Lung (tissue), 12 donors: ENCODE results near the gene TMEM117. TPM values are rescaled to one million over a fixed set of nuclear protein-coding genes. Genes with fewer than 3 reads are reported as not detected.

ENCODE experiments used
- ATAC-seq: fragments of 200-7000 bp; cut with Tn5 transposase; one replicate; pipeline ENCODE4 v1.9.1; 2020; ENCODE audit warnings: moderate number of reproducible peaks; ENCODE audit not compliant: insufficient read depth, low FRiP score
- DNase-seq, 3 donors: peaks; one replicate each; pipeline ENCODE4 v3.0.0-alpha.2; 2013 to 2017
- H3K27ac ChIP-seq, 2 donors: one replicate each; pipeline ENCODE4 v1.5.1; 2013; ENCODE audit warnings: mild to moderate bottlenecking in 2 of 2, moderate library complexity in 2 of 2, control low read depth in 1 of 2, inconsistent platforms in 1 of 2, low read depth in 1 of 2, low read length in 1 of 2
- H3K27me3 ChIP-seq, 3 donors: one replicate each; pipeline ENCODE4 v1.5.1; 2013; ENCODE audit warnings: low read length in 2 of 3; ENCODE audit not compliant: control insufficient read depth in 3 of 3, insufficient read depth in 3 of 3
- H3K36me3 ChIP-seq, 4 donors: one replicate each; pipeline ENCODE4 v1.5.1; 2013; ENCODE audit warnings: low read length in 4 of 4, mild to moderate bottlenecking in 1 of 4, moderate library complexity in 1 of 4; ENCODE audit not compliant: control insufficient read depth in 4 of 4, insufficient read depth in 4 of 4
- H3K4me1 ChIP-seq, 5 donors: one replicate each; pipeline ENCODE4 v1.5.1; 2013; ENCODE audit warnings: low read length in 5 of 5, mild to moderate bottlenecking in 2 of 5, moderate library complexity in 1 of 5; ENCODE audit not compliant: control insufficient read depth in 5 of 5, insufficient read depth in 5 of 5
- H3K4me3 ChIP-seq: one replicate; pipeline ENCODE4 v1.5.1; 2013; ENCODE audit warnings: mild to moderate bottlenecking, control low read depth, moderate library complexity
- H3K9ac ChIP-seq, 2 donors: one replicate each; pipeline ENCODE4 v1.5.1; 2013; ENCODE audit warnings: low read length in 2 of 2, control low read depth in 1 of 2; ENCODE audit not compliant: insufficient read depth in 1 of 2
- H3K9me3 ChIP-seq, 4 donors: one replicate each; pipeline ENCODE4 v1.5.1; 2013; ENCODE audit warnings: low read length in 3 of 4, mild to moderate bottlenecking in 1 of 4, moderate library complexity in 1 of 4; ENCODE audit not compliant: control insufficient read depth in 4 of 4, insufficient read depth in 3 of 4
- CTCF ChIP-seq: IDR thresholded peaks from 2 replicates; pipeline ENCODE4 v1.5.1; 2012; ENCODE audit warnings: mild to moderate bottlenecking; ENCODE audit errors: control extremely low read depth, extremely low read depth
- WGBS, 2 donors: extraction: QIAGEN DNeasy Blood & Tissue Kit; methylation state at CpG; one replicate each; pipeline ENCODE4 v1.1.7; 2013; 5-methylcytosine and 5-hydroxymethylcytosine counted together
- polyA plus RNA-seq, 2 donors: library from polyadenylated mRNA; stranded (reverse); fragments of 200-250 nt; gene quantifications; one replicate each; pipeline ENCODE4 v1.2.1, GENCODE V29; 2013
- total RNA-seq, 2 donors: library from RNA; depleted of rRNA in 1 of 2; stranded (reverse); fragments of >200 nt in 1 of 2; gene quantifications; one replicate each; pipeline ENCODE4 v1.2.1, GENCODE V29; 2014 to 2021
- donor health status: control.
- donor health status: control.
- donor health status: Bipolar disorder and iron deficiency.
- donor health status: healthy.
- donor health status: DM: yes; HTN: yes; CAD: no.

Gene TMEM117
- total and polyA plus RNA-seq, 4 donors, result 1.2 to 6.1 (median 2.3) TPM

GRCh38 chr12:43891856-43892574, 56.1 kb downstream of the TMEM117 start:
- 85 to 91% methylated on average over 3 of the region's 3 CpGs for WGBS, 2 donors
- H3K9ac ChIP-seq, result no peak overlapping the region
- TF ChIP-seq CTCF, result no peak
- DNase-seq, result no peak
- no peak overlapping the region for H3K27ac ChIP-seq
- ATAC-seq, result no peak
- no peak overlapping the region for H3K4me3 ChIP-seq
- H3K36me3 ChIP-seq, result no peaks in the 10 kb centered on the region
- no peaks in the 10 kb centered on the region for H3K9me3 ChIP-seq
- H3K27me3 ChIP-seq, result no peaks in the 10 kb centered on the region
- H3K4me1 ChIP-seq, result no peaks in the 10 kb centered on the region

- Histone ChIP-seq H3K4me3 (no peak overlapping the region), H3K9ac (no peak overlapping the region), H3K27ac (no peak overlapping the region), H3K36me3 (no peaks in the 10 kb centered on the region), H3K9me3 (no peaks in the 10 kb centered on the region), H3K27me3 (no peaks in the 10 kb centered on the region), H3K4me1 (peaks cover 0 to 2% (median 0%) of the 10 kb centered on the region in 5 donors)
- ATAC-seq (no peak), DNase-seq (no peak)
- no peak for TF ChIP-seq CTCF
- WGBS, 2 donors, result 91% methylated on average over 2 of the region's 2 CpGs
Measured at GRCh38 chr12:43893670-43894069, 57.8 kb downstream of the TMEM117 start.

GRCh38 chr12:43895580-43896206, 59.8 kb downstream of the TMEM117 start:
- DNase-seq (no peak), ATAC-seq (no peak)
- no peaks in the 10 kb centered on the region for H3K9me3 ChIP-seq
- H3K27ac ChIP-seq, result no peak overlapping the region
- H3K27me3 ChIP-seq, result no peaks in the 10 kb centered on the region
- 95 to 100% methylated on average over 1 of the region's 1 CpG for WGBS, 2 donors
- no peak overlapping the region for H3K4me3 ChIP-seq
- H3K36me3 ChIP-seq, result no peaks in the 10 kb centered on the region
- TF ChIP-seq CTCF, result no peak
- H3K4me1 ChIP-seq, result peaks cover 0 to 2% (median 0%) of the 10 kb centered on the region in 5 donors
- no peak overlapping the region for H3K9ac ChIP-seq
